MM.1S (cell line): ENCODE measurements around the gene KRTAP4-12.

Experiments
- CTCF ChIP-seq: fragments of 300-600 bp; sonication (generic); IDR thresholded peaks from 2 replicates; pipeline ENCODE4 v1.5.1; 2016; ENCODE audit warnings: antibody characterized with exemption, low read length, mixed read lengths
- EZH2 ChIP-seq: fragments of 300-600 bp; sonication (generic); optimal IDR thresholded peaks from 2 replicates; pipeline ENCODE3; 2017; ENCODE audit warnings: low read depth, mild to moderate bottlenecking, antibody characterized with exemption, low read length, mixed read lengths
- EZH2phosphoT487 ChIP-seq: fragments of 300-600 bp; sonication (generic); IDR thresholded peaks from 2 replicates; pipeline ENCODE4 v1.6.1; 2018; ENCODE audit warnings: antibody characterized with exemption, low read length

GRCh38 chr17:41150026-41150425, 26.0 kb upstream of the KRTAP4-12 start:
- no peak for TF ChIP-seq CTCF
- no peak for TF ChIP-seq EZH2
- TF ChIP-seq EZH2phosphoT487: no peak
